K562 (cell line): ENCODE results near the gene CENPN. TPM values are rescaled to one million over a fixed set of nuclear protein-coding genes. Genes with fewer than 3 reads are reported as not detected.
A peak's percentile ranks its signal among the peaks of the same experiment; 100 is the strongest.

Experiments used
- GMEB1 ChIP-seq: fragments of 250-450 bp; sonication (Bioruptor Pico); IDR thresholded peaks from 2 replicates; pipeline ENCODE4 v1.4.0; 2020; ENCODE audit warnings: mild to moderate bottlenecking
- ID3 ChIP-seq, 2 experiments: fragments of 250-450 bp in 1 of 2; fragments of 450-650 bp in 1 of 2; sonication (Bioruptor Pico) in 1 of 2; IDR thresholded peaks; 2 replicates each; pipeline versions ENCODE4 v1.6.1 to v1.8.0; 2016 to 2021; ENCODE audit warnings: mild to moderate bottlenecking in 2 of 2, moderate library complexity in 2 of 2, missing compliant biosample characterization in 1 of 2, missing genetic modification characterization in 1 of 2
- RNF219 ChIP-seq: fragments of 250-450 bp; sonication (Bioruptor Pico); IDR thresholded peaks from 2 replicates; pipeline ENCODE4 v1.5.0; 2022; ENCODE audit warnings: mild to moderate bottlenecking
- SRSF3 ChIP-seq: fragments of 200-400 bp; formaldehyde crosslinking; IDR thresholded peaks from 2 replicates; pipeline ENCODE4 v1.6.1; 2016; ENCODE audit warnings: mild to moderate bottlenecking, low read length, moderate library complexity; ENCODE audit not compliant: insufficient read depth
- STAT6 ChIP-seq: sonication (generic); formaldehyde crosslinking; IDR thresholded peaks from 2 replicates; pipeline ENCODE4 v1.8.1; 2023; ENCODE audit warnings: mild to moderate bottlenecking, missing genetic modification reagents
- THRB ChIP-seq: fragments of 450-650 bp; formaldehyde crosslinking; conservative IDR thresholded peaks from 2 replicates; pipeline ENCODE4 v1.4.0; 2022; ENCODE audit warnings: mild to moderate bottlenecking, missing genetic modification characterization
- ZBTB11 ChIP-seq, 3 experiments: fragments of 200-800 bp in 1 of 3; fragments of 250-450 bp in 1 of 3; fragments of 450-650 bp in 1 of 3; sonication (Bioruptor Pico) in 1 of 3; sonication (Bioruptor generic) in 1 of 3; formaldehyde crosslinking in 1 of 3; IDR thresholded peaks; 2 replicates each; pipeline versions ENCODE4 v1.6.1 to v1.8.0; 2016 to 2022; ENCODE audit warnings: mild to moderate bottlenecking in 2 of 3, missing genetic modification characterization in 2 of 3, missing compliant biosample characterization in 1 of 3, moderate library complexity in 1 of 3
- ZHX1 ChIP-seq: fragments of 150-350 bp; conservative IDR thresholded peaks from 2 replicates; pipeline ENCODE4 v1.6.1; 2014; ENCODE audit warnings: low read length
- polyA plus RNA-seq, 8 experiments: library from polyadenylated mRNA; depleted of rRNA in 4 of 8; stranded (reverse) in 5 of 8; unstranded in 3 of 8; fragments of >200 nt; fragmentation: Nextera tagmentation in 2 of 8; fragmentation: Illumina TruSeq in 1 of 8; extraction: Ambion mirVana in 2 of 8; extraction: Trizol in 1 of 8; gene quantifications; 2 replicates each; pipeline versions ENCODE4 v1.2.1 to v1.2.3, GENCODE V29; 2011 to 2014; ENCODE audit warnings: inconsistent platforms in 1 of 8, missing spikeins in 1 of 8
- total RNA-seq, 7 experiments: library from RNA; depleted of rRNA in 6 of 7; stranded (reverse); fragments of >200 nt in 6 of 7; fragmentation: Illumina TruSeq in 2 of 7; extraction: Trizol in 2 of 7; gene quantifications; 2 replicates each; pipeline versions ENCODE4 v1.2.1 to v1.2.3, GENCODE V29; 2011 to 2021; ENCODE audit warnings: low replicate concordance in 1 of 7

Gene CENPN
- total and polyA plus RNA-seq, 9 of the 15 experiments (the other 6 are each of a cell fraction or from before 2014, with no cell fraction given): 92.3 to 384 (median 140) TPM

- no peak for TF ChIP-seq ZHX1
- TF ChIP-seq THRB (CRISPR knock-in tag): no peak
- TF ChIP-seq ZBTB11 (CRISPR knock-in tag; IDR thresholded peaks at IDR 0.05): peak in 2 of 3 experiments; percentile 41 to 53; a peak in 2 of 6 replicates
- TF ChIP-seq GMEB1: no peak
- TF ChIP-seq SRSF3: no peak
- no peak for TF ChIP-seq ID3 (CRISPR knock-in tag; IDR thresholded peaks at IDR 0.05)
- TF ChIP-seq ID3 (tag; IDR thresholded peaks at IDR 0.05): no peak
- no peak for TF ChIP-seq RNF219
- TF ChIP-seq STAT6 (CRISPR knock-in tag): no peak
These were observed 29.1 kb downstream of the CENPN start (continued) for GRCh38 chr16:81035975-81036750.
